NCI-H82 treated with DMSO at 0.1 percent for 48 hours (cell line): Measurements from ENCODE around the gene ASTN1.

Experiments
- DNase-seq: peaks from one replicate; lab custom pipeline; 2025; ENCODE audit not compliant: unreplicated experiment; lab: John Stamatoyannopoulos, UW

ASTN1 gene

DNA sequence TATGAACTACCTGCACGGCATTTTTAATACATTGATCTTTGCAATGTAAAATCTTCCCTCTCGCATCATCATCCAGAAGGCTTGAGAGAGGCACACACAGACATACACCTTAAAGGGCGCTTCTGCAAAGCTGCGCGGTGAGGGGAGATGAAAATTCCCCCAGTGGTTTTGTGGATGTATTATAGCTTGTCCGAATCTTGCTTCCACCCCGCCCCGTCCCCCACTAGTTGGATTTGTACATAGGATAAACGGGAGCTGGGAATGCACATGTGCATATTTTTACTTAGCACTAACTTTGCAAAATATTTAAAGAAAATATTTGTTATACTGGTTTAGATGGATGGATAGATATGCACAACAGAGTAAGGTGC lies 542 bp upstream of the ASTN1 start:
- DNase-seq: no peak

DNA sequence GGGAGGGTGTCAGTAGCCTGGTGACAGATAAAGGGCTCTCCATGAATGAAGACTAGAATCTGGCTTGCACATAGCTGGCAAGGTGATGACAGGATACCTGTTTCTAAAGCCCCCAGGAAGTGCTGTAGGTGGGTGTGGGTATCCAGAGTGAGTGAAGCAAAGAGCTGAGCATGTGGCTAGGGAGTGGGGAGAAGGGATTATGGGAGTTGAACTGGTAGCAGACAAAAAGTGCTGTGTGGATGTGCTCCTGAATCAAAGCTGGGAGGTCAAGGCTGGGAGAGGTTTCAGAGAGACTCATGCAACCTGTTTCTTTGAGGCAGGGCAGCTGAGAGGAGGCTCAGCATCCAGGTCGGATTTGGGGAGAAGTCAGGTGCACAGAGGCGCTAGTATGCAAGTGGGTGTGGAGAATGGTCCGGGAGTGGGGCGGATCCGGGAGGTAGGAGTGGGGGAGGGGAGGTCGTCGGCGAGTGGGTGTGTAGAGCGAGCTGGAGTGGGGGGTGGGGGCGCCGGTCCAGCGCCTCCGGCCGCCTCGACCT lies 600 bp downstream of the ASTN1 start:
- DNase-seq: no peak

DNA sequence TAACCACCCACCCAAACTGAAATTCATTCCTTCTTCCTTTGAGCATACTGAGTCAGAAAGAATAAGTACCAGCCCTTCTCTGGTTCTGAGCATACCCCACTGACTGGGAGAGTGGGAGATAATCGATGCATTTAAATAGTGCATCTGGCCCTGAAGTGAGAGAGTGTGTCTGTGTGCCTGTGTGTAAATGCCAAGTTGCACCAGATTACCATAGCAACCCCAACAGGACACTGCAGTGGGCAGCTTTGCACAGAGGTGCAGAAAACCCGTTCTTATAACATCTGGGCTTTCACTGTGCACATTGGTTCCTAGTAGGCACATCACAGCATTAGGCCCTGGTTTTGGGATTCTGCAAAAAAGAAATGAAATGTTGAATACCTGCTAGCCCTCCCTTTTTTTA lies 2.3 kb downstream of the ASTN1 start:
- DNase-seq: no peak

DNA sequence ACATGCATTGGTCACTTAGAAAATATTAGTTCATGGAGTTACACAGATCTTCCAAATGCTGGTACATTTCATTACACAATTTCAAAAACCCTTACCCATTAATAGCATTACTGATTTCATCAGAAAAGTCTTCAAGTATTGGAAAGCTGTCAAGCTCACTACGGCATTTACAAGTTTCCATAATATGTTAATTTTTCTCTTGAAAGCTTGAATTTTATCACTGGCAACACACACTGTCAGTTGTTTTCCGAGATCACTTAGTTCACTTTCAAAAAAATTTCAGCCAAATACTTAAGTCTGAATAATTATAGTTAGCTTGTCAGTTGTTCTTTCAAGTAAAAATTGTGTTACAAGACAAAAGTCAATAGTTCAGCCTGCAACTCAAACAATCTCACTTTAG lies 18.0 kb downstream of the ASTN1 start:
- DNase-seq: no peak

DNA sequence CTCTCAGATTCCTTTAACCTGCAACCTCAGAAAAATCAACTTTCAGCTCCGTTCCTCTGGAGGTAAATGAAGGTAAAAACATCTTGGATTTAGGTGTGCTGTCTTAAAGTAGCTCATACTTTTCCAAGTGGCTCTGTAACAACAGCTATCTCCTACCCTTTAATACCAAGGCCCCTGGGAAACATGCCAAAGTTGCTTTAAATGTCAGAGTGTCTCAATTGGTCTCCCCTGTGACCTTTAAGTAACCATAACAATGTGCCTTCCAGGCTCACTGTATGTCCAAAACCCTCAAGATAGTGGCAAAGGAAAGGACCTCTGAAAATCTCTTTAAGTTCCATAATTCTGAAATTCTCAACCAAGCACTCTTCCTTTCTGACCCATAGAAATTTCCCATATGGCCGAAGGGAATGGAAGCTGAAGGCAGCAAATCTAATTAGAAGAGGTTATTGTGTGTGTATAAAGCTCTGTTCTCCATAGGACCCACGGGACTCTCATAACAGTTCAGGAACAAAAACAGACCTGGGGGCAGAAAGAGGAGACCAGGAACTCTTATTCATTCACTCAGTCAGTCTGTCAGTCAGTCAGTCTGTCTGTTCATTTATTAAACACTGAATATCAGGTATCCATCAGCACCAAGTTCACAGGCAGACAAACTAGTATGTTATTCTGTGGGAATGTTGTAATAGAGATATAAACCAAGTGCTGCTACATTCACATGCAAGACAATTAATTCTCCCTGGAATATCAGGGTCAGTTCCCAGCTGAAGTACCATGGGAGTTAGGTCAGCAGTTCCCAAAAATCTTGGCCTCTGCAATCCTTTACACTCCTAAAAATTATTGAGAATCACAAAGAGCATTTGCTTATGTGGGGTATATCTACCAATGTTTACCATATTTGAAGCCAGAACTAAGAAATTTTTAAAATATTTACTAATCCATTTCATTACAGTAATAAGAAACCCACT lies 19.1 kb downstream of the ASTN1 start:
- DNase-seq: peak; percentile 54

DNA sequence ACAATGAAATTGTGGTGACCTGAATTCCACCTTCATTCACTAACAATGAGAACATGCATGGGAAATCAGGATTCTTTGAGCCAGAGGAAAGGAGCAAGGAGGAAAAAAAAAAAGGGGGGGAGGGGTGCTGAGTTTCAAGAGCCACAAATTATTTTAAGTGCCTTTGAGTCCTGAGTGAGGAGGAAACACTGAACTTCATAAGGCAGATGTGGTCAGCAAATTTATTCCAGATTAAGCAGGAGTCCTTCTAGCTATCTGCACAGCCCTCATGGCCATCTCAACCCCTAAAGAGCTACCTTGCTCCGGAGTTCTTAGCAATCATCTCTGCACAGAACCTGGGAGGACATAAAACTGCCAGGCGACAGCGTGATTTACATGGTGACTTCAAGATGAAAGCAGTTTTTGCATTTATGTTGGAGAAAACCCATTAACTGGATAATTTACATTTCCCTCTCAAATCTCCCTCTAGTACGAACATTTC lies 21.7 kb downstream of the ASTN1 start:
- no peak for DNase-seq

DNA sequence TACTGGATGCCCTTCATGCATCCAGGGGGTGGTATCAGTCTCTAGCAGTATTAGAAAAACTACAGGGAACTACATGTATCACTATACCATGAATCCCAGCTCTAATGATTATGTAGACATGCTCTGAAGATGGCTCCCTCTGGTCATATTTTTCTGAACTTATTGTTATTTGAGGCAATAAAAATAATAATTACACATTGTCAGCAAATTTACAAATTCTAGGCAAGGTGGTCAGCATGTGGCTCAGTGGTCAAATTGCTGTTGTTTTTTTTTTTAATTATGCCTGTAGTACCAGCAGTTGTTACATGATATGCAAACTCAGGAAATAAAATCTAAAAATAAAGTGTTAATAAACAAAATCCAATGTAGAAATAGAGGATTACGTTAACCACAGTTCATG lies 22.5 kb downstream of the ASTN1 start:
- no peak for DNase-seq

DNA sequence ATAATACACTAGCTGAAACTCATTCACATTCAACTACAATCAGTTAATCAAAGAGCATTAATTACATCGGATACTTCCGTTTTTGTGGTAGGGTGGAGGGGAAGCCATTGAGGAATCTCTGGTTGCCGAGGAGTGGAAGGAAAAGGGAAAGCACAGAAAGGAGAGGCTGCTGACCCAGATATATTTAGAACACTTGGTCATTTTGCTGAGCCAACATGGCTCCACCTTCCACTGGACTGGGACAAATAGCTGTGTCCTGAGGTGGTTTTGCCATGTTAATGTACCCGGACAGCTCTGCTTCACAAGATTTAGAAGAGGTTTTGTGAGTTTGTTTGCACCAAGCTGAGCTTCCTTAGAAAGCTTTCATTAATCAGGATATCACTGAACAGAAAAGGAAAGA lies 26.2 kb downstream of the ASTN1 start:
- no peak for DNase-seq

DNA sequence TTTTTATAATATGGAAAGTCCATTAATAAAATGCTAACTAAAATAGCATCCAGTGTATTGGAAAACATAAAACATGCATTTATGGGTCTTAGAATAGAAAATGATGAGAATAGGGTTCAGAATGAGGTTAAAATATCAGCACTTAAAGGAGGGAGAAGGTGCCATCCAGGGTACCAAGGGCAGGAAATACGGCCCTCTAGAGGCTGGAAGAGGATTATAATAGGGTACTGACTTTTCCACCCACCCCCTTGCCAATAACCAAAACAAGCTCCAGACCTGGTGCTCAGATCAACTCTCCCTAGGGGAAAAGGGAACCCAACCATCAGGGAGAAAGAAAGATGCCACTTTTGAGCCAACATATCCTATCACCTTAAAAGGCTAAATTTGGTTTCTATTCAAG lies 26.7 kb downstream of the ASTN1 start:
- DNase-seq: peak; percentile 4

DNA sequence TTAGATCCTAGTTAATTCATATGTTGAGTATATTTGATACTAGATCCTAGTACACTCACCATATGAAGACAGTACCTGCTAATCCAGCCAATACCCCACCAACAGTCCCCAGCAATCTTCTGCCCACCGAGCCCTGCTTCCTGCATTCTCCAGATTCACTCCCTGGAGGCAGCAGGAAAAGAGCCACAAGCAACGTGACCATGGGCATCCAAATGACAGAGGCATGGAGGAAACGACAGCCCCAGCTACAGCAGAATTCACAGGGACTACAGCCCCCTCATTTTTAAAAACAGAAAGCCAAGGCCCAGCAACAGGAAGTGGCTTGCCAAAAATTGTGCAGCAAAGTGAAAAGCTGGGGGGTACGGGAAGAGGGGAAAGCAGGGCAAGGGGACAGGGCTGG lies 29.3 kb downstream of the ASTN1 start:
- DNase-seq: no peak

DNA sequence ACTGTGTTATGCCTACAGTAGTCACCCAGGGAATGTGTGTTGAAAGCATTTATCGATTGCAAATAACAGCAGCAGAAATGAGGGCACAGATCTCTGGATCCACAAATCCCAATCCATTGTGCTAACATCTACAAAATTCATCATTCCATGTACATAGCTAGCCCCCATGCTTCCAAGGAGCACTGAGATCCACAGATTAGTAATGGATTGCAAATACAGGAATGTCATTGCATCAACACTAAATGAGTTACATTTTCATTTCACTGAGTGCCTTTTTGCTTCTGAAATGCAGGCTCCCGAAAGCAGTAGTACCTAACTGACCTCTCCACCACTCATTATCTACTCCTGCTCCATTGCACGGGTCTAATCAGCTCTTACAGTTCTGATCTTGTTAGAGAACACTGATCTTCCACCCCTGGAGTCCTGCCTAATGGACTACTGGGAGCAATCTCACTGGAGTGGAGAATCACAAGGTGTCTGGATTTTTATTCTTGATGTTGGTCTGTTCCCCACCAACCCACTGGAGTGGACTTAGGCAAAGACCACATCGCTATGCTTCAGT lies 30.5 kb downstream of the ASTN1 start:
- peak; percentile 77 for DNase-seq

DNA sequence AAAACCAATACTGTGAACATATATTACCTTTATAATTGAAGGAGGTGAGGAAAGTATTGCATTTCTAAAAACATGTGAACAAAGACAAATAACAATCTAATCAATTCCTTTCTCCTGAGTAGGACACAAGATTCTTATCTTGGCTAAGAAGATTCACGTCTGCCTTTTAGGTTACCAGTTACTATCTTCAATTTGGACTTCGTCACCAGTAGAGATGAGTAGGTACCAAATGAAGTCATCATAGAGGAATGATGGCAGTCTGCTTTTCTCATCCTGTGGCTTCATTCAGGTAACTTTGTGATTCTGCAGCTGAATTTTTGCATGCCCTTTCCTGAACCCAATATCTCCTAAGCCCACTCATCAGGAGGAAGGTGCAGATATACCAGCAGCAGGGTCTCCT lies 32.4 kb downstream of the ASTN1 start:
- no peak for DNase-seq

DNA sequence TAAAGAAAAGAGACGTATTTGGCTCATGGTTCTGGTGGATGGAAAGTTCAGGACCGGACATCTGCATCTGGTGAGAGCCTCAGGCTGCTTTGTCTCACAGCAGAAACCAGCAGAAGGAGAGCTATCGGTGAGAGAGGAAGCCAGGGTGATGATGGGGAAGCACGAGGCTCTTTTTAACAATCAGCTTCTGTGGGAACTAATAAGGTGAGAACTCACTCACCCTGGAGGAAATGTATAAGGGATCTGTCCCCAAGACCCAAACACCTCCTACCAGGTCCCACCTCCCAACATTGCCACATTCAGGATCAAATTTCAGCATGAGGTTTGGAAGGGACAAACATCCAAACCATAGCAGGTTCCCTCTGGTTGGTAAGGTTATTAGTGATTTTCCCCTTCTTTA lies 32.8 kb downstream of the ASTN1 start:
- no peak for DNase-seq

DNA sequence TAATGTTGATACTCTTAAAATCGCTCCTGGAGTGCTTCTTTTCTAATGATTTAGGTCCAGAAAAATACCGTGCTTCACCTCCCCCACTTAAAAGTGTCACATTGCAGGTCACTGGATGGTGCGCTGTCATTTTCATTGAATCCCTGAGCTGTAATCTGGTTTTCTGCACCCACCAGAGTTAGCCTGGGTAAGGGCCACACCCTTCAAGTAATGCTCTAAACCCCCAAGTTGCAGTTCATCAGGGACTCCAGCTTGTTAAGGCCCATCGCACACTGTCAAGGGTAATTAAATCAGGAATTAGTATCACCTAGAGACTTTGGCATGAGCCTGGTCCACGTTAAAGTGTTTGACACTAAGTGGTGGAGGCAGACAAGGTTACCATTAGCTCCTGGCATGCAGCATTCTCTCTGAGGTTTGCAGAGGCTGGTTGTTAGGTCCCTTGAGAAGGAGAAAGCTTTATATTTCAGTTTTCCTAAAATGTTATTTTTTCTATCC lies 34.0 kb downstream of the ASTN1 start:
- DNase-seq: peak; percentile 67

DNA sequence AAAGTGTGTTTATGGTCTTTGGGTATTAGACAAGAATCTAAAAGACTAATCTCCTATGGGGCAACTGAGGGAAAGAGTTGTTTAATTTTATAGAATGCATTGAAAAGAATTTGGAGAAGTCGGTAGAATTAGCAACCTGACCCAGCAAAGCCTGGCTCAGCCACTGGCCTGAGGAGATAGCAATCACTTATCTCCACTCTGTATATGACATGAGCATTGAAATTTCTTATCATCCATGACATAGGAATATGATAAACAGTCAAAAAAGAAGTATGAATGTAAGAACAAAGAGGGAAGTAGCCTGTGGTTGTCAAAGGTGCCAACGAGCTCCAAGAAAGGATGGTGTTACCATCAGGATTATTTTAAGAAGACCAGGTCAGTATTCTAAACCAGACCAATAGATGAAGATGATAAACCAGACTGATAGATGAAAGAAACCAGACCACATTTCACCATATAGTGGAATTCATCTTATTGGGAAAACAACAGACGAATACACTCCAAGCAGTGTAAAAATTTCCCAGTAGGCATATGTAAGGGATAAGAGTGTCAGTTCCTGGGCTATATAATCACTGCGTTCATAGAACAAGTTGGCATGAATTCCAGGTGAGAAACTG lies 35.7 kb downstream of the ASTN1 start:
- DNase-seq: no peak

DNA sequence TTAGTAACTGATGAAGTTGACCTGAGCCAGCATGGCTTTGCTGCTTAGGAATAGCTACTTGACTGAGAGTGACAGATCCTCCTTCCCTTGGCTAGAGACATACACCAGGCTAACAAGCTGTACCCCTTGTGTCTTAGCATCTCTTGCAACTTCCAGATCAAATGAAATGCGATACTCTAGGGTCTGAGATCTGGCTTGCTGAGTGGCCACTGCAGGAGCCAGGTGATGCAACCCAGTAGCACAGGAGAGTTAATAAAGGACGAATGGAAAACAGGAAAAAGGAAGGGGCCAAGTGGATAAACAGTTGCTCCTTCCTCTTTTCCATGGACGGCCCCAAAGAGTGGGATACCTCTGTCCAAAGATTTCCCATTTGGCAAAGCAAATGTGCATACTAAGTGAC lies 38.2 kb downstream of the ASTN1 start:
- DNase-seq: no peak

DNA sequence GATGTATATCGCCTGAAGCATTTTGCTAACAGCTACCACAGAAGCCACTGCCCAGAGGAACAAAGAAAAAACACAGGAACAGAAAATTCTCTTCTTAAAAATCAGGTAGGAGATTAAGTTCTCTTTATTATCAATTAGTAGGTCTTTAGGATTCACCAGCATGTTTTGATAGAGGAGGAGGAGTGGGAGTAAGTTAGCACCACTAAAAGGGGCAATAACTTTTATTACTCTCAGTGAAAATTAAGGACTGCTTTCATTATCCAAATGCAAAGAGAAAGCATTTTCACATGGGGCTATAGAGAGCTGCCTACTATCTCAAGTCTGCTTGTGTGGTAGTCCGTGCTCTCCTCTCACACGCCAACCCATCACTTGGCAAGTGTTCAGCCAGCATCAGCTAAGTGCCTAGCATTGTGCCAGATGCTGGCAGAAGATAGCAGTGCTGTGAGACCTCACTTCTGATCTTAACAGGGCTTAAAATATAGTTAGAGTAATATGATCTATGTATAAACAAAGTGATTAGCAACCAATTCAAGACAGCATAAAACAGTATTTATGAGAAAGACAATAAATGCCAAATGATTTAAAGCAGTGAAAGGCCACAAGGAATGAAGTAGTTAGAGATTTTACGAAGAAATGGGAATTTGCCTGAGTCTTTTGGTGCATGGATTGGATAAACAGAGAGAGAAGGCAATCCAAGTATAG lies 39.8 kb downstream of the ASTN1 start:
- DNase-seq: no peak

DNA sequence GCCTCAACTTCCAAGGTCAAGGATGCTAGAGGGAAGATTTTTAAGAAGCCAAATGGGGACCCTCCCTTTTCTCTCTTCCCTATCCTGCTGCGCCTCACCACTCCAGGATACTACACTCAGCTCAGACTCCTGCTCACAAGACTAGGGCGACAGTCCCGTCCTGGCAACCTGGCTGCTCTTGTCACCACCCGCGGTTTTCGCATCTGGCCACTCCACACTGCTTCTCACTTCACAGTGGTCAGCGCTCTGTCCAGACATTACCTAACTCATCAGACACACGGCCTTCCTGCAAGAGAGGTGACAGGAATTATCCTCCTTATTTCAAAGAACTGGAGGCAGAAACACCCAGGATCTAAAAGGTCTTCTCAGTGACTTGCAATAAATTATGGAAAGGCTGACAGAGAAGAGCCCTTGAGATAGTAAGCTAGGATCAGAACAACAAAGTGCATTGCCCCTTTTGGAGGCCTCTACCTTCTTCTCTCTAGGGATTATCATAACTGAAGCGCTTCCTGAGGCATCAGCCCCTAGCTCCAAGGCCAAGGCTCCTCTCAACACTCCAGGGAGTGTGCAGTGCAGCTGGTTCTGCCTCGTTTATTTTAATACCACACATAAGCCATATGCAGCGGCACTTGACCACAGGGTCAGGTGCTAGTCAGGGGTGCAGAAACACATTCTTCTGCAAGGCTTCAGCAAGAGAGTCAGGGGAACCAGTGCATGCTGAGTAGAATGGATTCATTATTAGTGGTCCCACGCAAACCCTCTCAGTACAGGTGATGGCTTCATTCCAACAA lies 41.9 kb downstream of the ASTN1 start:
- no peak for DNase-seq

DNA sequence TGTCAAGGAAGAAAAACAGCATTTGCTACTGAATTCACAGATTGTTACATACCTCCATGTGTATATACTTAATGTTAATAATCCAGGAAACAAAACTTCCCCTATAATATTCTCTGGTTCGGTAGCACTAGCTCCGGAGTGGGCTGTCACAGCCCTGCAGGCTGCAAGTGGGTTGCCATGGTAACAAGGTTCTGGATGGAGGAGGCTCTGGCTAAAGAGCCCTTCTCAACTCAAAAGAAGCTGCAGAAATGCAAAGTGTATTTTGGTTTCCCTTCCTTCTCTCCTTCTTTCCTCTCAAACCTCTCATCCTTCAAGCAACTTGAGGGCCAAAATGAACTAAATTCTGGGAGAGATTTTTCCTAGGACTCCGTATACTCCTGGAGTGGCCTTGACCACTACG lies 45.2 kb downstream of the ASTN1 start:
- no peak for DNase-seq

DNA sequence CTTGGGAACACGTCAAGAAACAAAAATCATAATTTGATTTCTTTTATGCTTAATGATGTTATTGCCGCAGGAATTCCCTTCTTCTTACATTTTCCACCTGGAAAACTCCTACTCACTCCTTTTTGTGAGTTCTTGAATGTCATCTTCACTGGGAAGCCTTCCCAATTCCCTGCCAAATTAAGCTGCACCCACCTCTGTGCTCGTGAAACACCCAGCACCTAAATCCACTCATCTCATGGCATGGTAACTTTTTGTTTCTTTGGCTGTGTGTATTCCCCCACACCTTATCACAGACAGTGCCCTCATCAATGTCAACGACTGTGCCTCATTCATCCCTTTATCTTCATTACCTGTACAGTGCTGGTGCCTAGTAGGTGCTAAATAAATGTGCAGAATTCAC lies 45.6 kb downstream of the ASTN1 start:
- no peak for DNase-seq
